Neural cell (in vitro differentiated cells): ENCODE results near the gene THEM4. TPM values are rescaled to one million over a fixed set of nuclear protein-coding genes. Genes with fewer than 3 reads are reported as not detected.

Experiments
- H2AFZ ChIP-seq: fragments of 200-600, 300-800 bp; sonication (generic), shearing (Covaris generic); 2 replicates; pipeline ENCODE4 v1.6.0; 2014; ENCODE audit warnings: low read depth, mild to moderate bottlenecking, antibody characterized with exemption, low read length, moderate library complexity
- H3F3A ChIP-seq: fragments of 200-600 bp; shearing (Covaris generic); 2 replicates; pipeline ENCODE4 v1.6.1; 2016; ENCODE audit warnings: mild to moderate bottlenecking, moderate library complexity, mixed read lengths, antibody characterized with exemption, low read length; ENCODE audit not compliant: insufficient read depth, poor library complexity, severe bottlenecking
- H3K27ac ChIP-seq: fragments of 200-600, 300-800 bp; sonication (generic), shearing (Covaris generic); 2 replicates; pipeline ENCODE4 v1.5.1; 2014; ENCODE audit warnings: mild to moderate bottlenecking, low read length, moderate library complexity
- H3K27me3 ChIP-seq: fragments of 300-800, 200-600 bp; sonication (generic), shearing (Covaris generic); 2 replicates; pipeline ENCODE4 v1.6.0; 2014; ENCODE audit warnings: mild to moderate bottlenecking, low read depth, low read length, moderate library complexity; ENCODE audit not compliant: insufficient read depth
- H3K36me3 ChIP-seq: fragments of 300-800, 200-600 bp; sonication (generic), shearing (Covaris generic); 2 replicates; pipeline ENCODE4 v1.5.1; 2014; ENCODE audit warnings: mild to moderate bottlenecking, antibody characterized with exemption, low read length, moderate library complexity; ENCODE audit not compliant: insufficient read depth
- H3K4me2 ChIP-seq: fragments of 300-800, 200-600 bp; sonication (generic), shearing (Covaris generic); 2 replicates; pipeline ENCODE4 v1.6.0; 2014; ENCODE audit warnings: mild to moderate bottlenecking, low read length
- H3K4me3 ChIP-seq: fragments of 300-800, 200-600 bp; sonication (generic), shearing (Covaris generic); 2 replicates; pipeline ENCODE4 v1.5.1; 2014; ENCODE audit warnings: mild to moderate bottlenecking, low read length, moderate library complexity
- H3K79me2 ChIP-seq: fragments of 200-600 bp; shearing (Covaris generic); replicated peaks from 2 replicates; pipeline ENCODE4 v1.6.0; 2014; ENCODE audit warnings: mild to moderate bottlenecking, low read length, moderate library complexity; ENCODE audit not compliant: insufficient read depth
- H3K9ac ChIP-seq: fragments of 300-800, 200-600 bp; sonication (generic), shearing (Covaris generic); 2 replicates; pipeline ENCODE4 v1.6.1; 2016; ENCODE audit warnings: mild to moderate bottlenecking, low read length, mixed read lengths
- H3K9me2 ChIP-seq: fragments of 200-600 bp; shearing (Covaris generic); 2 replicates; pipeline ENCODE4 v1.6.1; 2016; ENCODE audit warnings: mild to moderate bottlenecking, low read length, mixed read lengths; ENCODE audit not compliant: insufficient read depth
- H3K9me3 ChIP-seq: fragments of 200-600, 300-800 bp; sonication (generic), shearing (Covaris generic); 2 replicates; pipeline ENCODE4 v1.6.1; 2016; ENCODE audit warnings: mild to moderate bottlenecking, mixed run types, low read length, moderate library complexity, mixed read lengths
- H4K20me1 ChIP-seq: fragments of 200-600 bp; shearing (Covaris generic); 2 replicates; pipeline ENCODE4 v1.6.1; 2016; ENCODE audit warnings: mild to moderate bottlenecking, mixed run types; ENCODE audit not compliant: insufficient read depth
- EP300 ChIP-seq: fragments of 450-650 bp; conservative IDR thresholded peaks from 2 replicates; pipeline ENCODE4 v1.6.1; 2014; ENCODE audit warnings: antibody characterized with exemption, mild to moderate bottlenecking, moderate library complexity; ENCODE audit not compliant: poor library complexity, severe bottlenecking
- EZH2 ChIP-seq: fragments of 200-600, 300-800 bp; shearing (Covaris generic), sonication (generic); IDR thresholded peaks from 2 replicates; pipeline ENCODE4 v1.6.1; 2014; ENCODE audit warnings: antibody characterized with exemption, low read length, borderline replicate concordance, mild to moderate bottlenecking; ENCODE audit not compliant: insufficient read depth, poor library complexity, severe bottlenecking
- MXI1 ChIP-seq: fragments of 450-650 bp; conservative IDR thresholded peaks from 2 replicates; pipeline ENCODE4 v1.6.1; 2014; ENCODE audit warnings: antibody characterized with exemption, mild to moderate bottlenecking; ENCODE audit not compliant: poor library complexity, severe bottlenecking
- POLR2AphosphoS5 ChIP-seq: IDR thresholded peaks from 2 replicates; pipeline ENCODE4 v1.6.1; 2012
- RAD21 ChIP-seq: fragments of 450-650 bp; conservative IDR thresholded peaks from 2 replicates; pipeline ENCODE4 v1.6.1; 2014; ENCODE audit warnings: antibody characterized with exemption, mild to moderate bottlenecking, moderate library complexity
- SMC3 ChIP-seq: fragments of 450-650 bp; conservative IDR thresholded peaks from 2 replicates; pipeline ENCODE4 v1.6.1; 2014; ENCODE audit warnings: antibody characterized with exemption, mild to moderate bottlenecking, moderate library complexity; ENCODE audit not compliant: poor library complexity
- TAF1 ChIP-seq: IDR thresholded peaks from 2 replicates; pipeline ENCODE4 v1.6.1; 2012; ENCODE audit warnings: low read depth
- polyA plus RNA-seq: library from polyadenylated mRNA; depleted of rRNA; stranded (reverse); fragments of >200 nt; gene quantifications from 2 replicates; pipeline ENCODE4 v1.2.3, GENCODE V29; 2014
- TF ChIP-seq, protein P1 (sequence below): fragments of 450-650 bp; IDR thresholded peaks from 2 replicates; pipeline ENCODE4 v1.5.1; 2014; ENCODE audit warnings: antibody characterized with exemption, mild to moderate bottlenecking, moderate library complexity; ENCODE audit not compliant: poor library complexity, severe bottlenecking
- TF ChIP-seq, protein P2 (sequence below): IDR thresholded peaks from 2 replicates; pipeline ENCODE4 v1.6.1; 2012; ENCODE audit warnings: borderline replicate concordance

THEM4 gene
- polyA plus RNA-seq, 1 donor from 2014 or later: 11.3 TPM

DNA sequence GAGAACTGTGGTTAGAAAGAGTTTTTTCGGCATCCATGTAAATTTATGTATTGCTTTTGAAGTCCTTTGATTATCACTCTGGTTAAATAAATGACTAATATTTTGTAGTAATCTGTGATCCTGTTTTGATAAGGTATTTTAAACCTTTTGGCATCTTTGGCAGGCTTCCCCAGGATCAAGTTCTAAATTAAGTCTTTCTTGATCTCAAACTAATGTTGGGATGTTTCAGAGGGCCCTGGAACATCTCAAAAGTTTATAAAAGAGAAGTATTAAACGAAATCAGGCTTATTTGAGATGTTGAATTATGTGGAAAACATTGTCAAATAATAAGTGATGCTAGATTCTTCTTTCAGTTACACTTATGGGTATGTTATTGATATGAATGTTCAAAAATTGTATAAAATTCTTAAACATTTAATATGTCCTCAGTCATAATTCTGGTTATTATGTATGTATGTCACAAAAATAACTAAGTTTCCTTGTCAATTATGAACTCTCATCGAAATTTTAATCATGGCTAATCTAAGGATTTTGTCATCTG is 47.7 kb upstream of the THEM4 start:
- Histone ChIP-seq H3K9me3 (no peaks in the 10 kb centered on the region), H3K9ac (no peak overlapping the region), H3K36me3 (no peaks in the 10 kb centered on the region), H3K4me3 (no peak overlapping the region), H3K79me2 (no peaks in the 10 kb centered on the region), H3K9me2 (no peaks in the 10 kb centered on the region), H2AFZ (no peak overlapping the region), H4K20me1 (no peaks in the 10 kb centered on the region), H3F3A (no peaks in the 10 kb centered on the region), H3K4me2 (no peak overlapping the region), H3K27ac (no peak overlapping the region), H3K27me3 (no peaks in the 10 kb centered on the region)
- TF ChIP-seq MXI1 (no peak), EP300 (no peak), SMC3 (no peak)
- TF ChIP-seq, protein P1, sequence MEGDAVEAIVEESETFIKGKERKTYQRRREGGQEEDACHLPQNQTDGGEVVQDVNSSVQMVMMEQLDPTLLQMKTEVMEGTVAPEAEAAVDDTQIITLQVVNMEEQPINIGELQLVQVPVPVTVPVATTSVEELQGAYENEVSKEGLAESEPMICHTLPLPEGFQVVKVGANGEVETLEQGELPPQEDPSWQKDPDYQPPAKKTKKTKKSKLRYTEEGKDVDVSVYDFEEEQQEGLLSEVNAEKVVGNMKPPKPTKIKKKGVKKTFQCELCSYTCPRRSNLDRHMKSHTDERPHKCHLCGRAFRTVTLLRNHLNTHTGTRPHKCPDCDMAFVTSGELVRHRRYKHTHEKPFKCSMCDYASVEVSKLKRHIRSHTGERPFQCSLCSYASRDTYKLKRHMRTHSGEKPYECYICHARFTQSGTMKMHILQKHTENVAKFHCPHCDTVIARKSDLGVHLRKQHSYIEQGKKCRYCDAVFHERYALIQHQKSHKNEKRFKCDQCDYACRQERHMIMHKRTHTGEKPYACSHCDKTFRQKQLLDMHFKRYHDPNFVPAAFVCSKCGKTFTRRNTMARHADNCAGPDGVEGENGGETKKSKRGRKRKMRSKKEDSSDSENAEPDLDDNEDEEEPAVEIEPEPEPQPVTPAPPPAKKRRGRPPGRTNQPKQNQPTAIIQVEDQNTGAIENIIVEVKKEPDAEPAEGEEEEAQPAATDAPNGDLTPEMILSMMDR: no peak

DNA sequence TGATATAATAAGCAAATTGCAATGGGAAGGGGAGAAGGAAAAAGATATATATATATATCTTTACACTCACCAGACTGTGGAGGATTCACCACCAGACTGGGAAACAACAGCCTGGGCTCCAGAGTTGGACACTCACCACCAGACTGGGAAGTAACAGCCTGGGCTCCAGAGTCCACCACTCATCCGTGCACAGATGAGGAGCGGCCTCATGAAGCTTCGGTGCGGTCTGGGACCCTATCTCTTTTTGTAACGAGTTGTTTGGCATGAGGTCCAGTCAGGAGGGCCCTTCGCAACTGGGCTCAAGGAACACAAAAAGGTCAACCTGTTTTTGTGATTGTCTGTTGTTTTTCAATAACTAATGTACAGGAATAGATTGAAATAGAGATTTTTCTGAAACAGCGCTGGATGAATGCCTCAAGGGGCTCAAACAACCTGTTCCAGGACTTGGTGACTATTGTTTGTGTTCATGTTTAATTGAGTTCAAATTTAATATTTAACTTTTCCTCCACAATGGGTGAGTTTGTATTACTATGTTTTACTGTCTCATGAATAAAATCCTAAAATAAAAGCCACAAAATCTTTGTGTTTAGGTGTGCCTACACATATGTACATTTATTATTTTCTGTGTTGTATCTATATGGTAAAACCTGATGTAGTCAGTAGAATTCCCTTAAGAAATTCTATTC is 44.2 kb upstream of the THEM4 start:
- H4K20me1 ChIP-seq: no peaks in the 10 kb centered on the region
- H3K9me2 ChIP-seq: no peaks in the 10 kb centered on the region
- TF ChIP-seq, protein P2, sequence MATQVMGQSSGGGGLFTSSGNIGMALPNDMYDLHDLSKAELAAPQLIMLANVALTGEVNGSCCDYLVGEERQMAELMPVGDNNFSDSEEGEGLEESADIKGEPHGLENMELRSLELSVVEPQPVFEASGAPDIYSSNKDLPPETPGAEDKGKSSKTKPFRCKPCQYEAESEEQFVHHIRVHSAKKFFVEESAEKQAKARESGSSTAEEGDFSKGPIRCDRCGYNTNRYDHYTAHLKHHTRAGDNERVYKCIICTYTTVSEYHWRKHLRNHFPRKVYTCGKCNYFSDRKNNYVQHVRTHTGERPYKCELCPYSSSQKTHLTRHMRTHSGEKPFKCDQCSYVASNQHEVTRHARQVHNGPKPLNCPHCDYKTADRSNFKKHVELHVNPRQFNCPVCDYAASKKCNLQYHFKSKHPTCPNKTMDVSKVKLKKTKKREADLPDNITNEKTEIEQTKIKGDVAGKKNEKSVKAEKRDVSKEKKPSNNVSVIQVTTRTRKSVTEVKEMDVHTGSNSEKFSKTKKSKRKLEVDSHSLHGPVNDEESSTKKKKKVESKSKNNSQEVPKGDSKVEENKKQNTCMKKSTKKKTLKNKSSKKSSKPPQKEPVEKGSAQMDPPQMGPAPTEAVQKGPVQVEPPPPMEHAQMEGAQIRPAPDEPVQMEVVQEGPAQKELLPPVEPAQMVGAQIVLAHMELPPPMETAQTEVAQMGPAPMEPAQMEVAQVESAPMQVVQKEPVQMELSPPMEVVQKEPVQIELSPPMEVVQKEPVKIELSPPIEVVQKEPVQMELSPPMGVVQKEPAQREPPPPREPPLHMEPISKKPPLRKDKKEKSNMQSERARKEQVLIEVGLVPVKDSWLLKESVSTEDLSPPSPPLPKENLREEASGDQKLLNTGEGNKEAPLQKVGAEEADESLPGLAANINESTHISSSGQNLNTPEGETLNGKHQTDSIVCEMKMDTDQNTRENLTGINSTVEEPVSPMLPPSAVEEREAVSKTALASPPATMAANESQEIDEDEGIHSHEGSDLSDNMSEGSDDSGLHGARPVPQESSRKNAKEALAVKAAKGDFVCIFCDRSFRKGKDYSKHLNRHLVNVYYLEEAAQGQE: no peak
- H3K9ac ChIP-seq: no peak overlapping the region
- H3K9me3 ChIP-seq: no peaks in the 10 kb centered on the region
- H3K4me2 ChIP-seq: no peak overlapping the region
- no peak overlapping the region for H2AFZ ChIP-seq
- no peaks in the 10 kb centered on the region for H3K27me3 ChIP-seq
- no peaks in the 10 kb centered on the region for H3K36me3 ChIP-seq
- no peak overlapping the region for H3K4me3 ChIP-seq
- H3K79me2 ChIP-seq: no peaks in the 10 kb centered on the region
- H3K27ac ChIP-seq: no peak overlapping the region
- no peaks in the 10 kb centered on the region for H3F3A ChIP-seq

DNA sequence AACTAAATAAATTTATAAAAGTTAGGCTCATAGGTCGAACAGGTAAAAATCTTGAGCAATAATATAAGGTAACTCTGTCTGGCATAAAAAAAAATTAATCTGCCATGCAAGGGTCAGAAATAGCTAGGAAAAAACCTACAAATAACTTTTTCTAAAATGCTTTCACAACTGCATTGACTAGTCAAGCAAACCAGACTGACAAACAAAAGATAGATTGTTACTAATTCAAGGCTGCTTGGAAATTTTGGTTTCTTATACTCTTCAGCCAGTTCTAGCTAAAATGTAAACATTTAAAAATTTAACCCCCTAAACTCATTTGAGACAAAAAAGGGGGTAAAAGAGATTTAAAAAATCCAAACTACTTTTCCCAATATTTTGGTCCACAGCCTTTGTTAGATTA is 43.5 kb upstream of the THEM4 start:
- H3F3A ChIP-seq: no peaks in the 10 kb centered on the region
- H3K9ac ChIP-seq: no peak overlapping the region
- no peaks in the 10 kb centered on the region for H3K27me3 ChIP-seq
- no peak overlapping the region for H3K4me3 ChIP-seq
- no peaks in the 10 kb centered on the region for H3K79me2 ChIP-seq
- H3K4me2 ChIP-seq: no peak overlapping the region
- no peaks in the 10 kb centered on the region for H3K9me3 ChIP-seq
- no peaks in the 10 kb centered on the region for H3K9me2 ChIP-seq
- no peaks in the 10 kb centered on the region for H4K20me1 ChIP-seq
- H3K36me3 ChIP-seq: no peaks in the 10 kb centered on the region
- no peak overlapping the region for H2AFZ ChIP-seq
- H3K27ac ChIP-seq: no peak overlapping the region
- TF ChIP-seq RAD21 (no peak), SMC3 (no peak), EZH2 (no peak), MXI1 (no peak), EP300 (no peak), POLR2AphosphoS5 (no peak), TAF1 (no peak)
- TF ChIP-seq, protein P1: no peak
- TF ChIP-seq, protein P2: no peak
